GM18508 (cell line): ENCODE results near the gene PCYOX1L.

Experiments
- ATAC-seq: cut with Tn5 transposase; IDR thresholded peaks from one replicate; pipeline ENCODE4 v1.9.1; 2021; ENCODE audit warnings: moderate number of reproducible peaks; ENCODE audit not compliant: insufficient read depth, unreplicated experiment

Gene PCYOX1L

DNA sequence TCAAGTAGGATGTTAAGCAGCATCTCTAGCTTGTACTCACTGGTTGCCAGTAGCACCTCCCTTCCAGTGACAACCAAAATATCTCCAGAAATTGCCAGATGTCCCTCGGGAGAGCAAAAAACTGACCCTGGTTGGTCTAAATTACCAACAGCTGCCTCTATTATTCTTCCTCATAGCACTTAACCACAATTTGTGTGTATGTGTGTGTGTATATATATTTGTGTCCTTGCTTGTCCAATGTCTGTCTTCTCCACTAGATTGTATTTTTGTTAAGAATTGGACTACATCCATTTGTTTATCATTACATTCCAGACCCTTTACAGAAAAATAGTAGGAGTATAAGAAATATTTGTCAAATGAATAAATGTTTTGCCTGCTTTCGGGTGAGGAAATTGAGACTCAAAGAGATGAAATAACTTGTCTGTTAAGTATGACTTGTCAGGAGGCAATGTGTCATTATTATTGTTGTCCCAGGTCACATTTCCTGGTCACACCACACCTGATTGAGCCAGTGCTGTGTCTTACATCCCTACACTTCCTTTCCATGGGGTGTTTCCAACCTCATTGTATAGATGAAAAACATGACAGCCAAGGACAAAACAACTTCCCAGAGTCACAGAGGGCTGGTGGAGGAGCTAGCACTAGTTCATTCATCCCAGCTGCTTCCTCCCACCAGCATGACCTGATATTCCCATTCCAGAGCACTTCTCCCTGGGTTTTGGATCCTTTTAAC is 24.0 kb upstream of the PCYOX1L start:
- no peak for ATAC-seq

DNA sequence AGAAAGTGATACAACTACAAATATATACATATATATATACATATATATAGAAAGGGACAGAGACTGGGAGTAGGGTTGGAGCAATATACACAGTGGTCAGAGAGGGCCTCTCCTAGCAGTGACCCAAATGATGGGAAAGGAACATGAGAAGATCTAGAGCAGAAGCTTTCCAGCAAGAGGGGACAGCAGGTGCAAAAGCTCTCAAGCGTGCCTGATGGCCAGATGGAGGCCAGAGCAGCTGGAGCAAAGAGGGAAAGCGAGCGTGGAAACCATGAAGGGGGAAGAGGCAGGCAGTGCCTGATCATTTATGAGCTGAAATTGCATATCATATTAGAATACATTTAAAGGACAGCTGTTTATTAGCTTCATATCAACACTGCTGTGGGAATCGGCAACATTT is 20.1 kb upstream of the PCYOX1L start:
- ATAC-seq, result no peak

DNA sequence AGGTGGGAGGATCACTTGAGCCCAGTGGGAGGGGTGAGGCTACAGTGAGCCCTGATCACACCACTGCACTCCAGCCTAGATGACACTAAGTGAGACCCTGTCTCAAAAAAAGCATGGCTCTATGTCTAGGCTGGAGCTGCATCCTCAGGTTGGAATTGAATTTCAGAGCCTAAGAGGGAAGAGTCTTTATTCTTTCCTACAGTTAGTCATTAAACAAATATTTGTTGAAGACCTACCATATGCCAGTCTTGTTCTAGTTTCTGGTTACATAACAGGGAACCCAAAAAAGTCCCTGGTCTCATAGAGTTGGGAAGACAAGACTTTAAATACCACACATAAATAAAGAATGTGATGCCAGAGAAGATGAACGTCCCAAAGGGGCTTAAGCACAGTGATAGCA is 19.5 kb upstream of the PCYOX1L start:
- ATAC-seq, result no peak

DNA sequence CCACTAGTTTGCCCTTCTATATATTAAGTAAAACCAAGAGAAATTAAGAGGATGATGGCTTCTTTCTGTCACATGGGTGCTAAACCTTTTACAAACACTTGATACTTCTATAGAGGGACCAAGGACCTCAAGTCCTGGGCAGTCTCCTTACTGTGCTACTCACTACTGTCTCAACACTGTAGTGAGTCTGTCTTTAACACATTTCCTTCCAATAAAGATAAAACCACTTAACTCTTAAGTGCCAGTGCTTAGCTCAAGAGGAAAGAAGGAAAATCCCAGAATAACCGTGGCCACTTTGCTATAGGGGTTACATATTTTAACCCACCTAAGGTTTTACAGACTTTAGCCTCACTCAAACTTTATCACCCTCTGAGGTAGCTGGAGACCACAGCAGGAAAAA is 16.9 kb upstream of the PCYOX1L start:
- no peak for ATAC-seq

DNA sequence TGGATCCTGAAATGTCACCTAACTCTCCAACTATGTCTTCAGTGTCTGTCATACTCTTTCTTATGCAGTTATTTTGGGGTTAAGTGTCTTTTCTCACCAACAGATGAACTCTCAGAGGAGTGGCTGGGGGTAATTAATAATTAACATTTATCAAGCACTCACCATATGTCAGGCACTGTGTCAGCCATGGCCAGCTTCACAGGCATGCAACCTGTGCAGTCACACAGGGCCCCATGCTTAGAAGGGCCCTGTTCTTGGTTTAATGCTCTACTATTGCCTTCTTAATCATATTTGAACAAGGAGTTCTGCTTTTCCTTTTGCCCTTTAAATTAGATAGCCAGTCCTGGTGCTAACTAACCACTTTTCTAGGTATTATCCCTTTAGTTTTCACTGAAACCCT is 16.0 kb upstream of the PCYOX1L start:
- ATAC-seq, result no peak

DNA sequence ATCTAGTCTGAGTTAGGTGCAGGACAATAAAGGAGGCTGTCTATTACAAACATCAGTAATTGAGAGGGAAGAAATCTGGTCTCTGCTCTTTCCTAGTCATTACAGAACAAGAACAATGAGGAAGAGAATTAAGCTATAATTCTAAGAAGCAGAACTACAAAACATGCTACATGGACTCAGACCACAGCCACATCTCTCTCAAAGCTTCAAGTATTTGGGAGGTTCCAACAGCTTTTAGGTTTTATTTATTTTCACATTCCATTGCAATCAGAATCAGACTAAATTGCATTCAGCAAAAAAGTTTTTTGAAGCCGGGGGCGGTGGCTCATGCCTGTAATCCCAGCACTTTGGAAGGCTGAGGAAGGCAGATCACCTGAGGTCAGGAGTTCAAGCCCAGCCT is 13.7 kb upstream of the PCYOX1L start:
- no peak for ATAC-seq

DNA sequence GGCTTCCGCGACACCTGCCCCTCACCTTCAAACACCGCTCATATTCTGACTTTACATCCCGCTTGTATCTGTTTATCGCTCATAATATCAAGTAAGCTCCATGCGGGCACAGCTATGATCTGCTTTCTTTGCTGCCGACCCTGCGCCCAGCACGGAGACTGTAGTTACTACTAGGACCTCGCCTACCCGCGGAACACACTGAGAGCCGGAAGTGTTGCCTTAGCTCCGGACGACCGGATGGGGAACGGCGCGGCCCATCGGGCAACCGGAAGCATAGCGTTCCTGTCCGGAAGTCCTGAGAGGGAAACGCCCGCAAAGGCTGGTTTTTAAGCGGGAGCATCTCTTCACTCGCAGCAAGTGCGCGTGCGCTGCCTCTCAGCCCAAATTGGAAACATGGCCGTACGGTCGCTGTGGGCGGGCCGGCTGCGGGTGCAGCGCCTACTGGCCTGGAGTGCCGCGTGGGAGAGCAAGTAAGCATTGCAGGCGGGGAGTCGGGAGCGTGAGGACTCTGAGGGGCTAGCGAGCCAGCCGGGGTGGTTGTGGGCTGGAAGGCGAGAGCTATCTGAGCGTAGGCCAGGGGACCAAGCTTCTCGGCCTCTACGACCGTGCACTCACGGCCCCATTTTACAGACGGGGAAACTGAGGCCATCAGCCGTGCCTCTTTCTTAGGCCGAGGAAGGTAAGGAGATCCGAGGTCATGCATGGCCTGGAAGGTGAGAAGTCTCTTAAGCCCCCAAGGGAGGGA is 12.5 kb upstream of the PCYOX1L start, which contains the start of gene GRPEL2:
TSS of gene GRPEL2 (plus strand) at position 353 of the 745 bp plus-strand sequence. CDS start at position 394, 41 bp downstream.
- peak; percentile 79 for ATAC-seq

DNA sequence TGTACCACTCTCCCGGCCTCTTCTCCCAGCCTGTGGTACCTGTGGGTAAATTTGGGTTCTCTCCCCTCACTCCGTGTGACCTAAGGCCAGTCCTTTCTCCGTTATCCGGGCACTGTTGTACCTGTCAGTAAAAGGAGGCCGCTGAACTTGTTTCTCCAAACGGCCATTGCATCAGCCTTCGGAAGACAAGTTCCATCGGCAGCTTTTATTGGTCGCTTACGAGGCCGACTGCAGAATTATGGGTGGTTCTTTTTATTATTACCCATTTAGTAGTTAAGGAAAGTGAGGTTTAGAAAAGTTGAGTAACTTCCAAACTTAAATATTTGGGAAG is 12.0 kb upstream of the PCYOX1L start:
- ATAC-seq, result no peak

DNA sequence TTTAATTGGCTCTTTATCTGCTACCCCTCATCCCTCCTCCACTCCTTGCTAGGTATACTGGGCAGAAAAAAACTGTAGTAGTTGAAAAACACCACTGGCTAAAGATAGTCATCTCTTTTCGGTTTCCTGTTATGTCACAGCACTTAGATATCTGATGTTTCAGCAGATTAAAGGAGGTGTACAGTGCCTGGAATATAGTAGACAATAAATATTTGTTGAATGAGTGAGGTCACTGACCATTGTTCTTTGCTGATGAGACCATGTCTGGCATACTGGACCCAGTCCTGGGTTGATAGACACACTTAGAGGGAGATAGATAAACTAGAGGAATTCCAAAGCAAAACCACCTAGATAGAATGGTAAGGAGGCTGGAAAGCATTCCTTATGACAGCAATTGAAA is 9.3 kb upstream of the PCYOX1L start:
- ATAC-seq, result no peak

DNA sequence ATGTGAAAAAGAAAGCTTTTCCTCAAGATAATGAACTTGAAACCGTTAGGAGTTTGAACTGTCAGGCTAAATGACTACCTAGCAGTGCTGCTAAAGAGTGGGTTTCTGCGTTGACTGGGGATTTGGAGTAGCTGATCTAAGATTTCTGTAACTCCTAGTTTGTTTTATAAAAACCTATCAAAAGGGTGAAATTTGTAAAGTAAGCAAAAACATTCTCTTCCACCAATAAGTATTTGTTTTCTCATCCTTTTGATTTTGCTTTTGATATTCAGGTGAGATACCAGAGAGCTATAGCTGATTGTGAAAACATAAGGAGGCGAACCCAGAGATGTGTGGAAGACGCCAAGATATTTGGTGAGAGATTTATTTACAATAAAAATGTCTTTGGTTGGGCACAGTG is 8.5 kb upstream of the PCYOX1L start:
- ATAC-seq, result no peak

DNA sequence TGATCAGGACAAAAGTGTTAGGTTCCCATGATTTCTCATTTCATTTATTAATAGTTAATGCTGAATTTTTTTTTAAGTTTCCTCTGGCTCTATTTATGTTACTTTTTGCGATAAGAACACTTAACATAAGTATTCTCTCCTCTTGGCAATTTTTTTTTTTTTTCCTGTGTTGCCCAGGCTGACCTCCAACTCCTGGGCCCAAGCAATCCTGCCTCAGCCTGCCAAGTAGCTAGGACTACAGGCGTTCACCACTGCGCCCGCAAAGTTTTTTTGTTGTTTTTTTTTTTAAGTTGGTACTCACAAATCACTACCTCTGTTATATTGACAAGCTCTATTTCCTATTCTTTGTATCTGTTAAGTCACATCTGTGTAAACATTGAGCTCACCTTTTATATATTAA is 5.7 kb upstream of the PCYOX1L start:
- no peak for ATAC-seq

DNA sequence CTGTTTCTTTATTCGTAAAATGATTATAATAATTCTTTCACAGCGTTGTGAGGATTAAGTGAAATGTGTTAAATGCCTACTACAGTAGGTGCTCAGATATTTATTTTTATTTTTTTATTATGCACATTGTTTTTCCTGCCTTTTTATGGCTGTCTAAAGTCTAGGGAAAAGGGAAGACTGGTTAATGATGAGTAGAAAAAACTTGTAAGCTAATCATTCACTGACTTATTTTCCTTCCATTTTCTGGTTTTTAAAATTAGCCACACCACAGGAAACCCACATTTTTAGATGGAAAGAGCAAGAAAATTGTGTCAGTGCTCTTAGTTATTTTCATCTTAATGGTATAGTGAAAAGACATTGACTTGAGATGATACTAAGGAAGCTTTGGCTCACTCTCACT is 3.9 kb upstream of the PCYOX1L start:
- no peak for ATAC-seq

DNA sequence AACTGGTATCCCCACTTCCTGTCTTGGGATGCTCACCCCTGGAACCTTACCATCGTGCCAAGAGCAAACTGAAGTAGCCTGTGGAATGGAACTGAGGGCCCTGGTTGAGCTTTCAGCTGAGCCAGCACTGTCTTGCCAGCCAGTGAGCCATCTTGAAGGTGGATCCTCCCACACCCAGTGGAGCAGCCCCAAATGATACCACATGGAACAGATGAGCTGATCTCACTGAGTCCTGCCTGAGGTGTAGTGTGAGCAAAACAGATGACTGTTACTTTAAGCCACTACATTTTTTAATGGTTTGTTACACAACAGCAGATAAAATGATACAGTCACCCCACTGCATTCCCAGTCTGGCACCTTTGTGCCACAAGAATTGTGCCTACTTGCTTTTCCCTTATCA is 2.2 kb upstream of the PCYOX1L start:
- ATAC-seq, result no peak

DNA sequence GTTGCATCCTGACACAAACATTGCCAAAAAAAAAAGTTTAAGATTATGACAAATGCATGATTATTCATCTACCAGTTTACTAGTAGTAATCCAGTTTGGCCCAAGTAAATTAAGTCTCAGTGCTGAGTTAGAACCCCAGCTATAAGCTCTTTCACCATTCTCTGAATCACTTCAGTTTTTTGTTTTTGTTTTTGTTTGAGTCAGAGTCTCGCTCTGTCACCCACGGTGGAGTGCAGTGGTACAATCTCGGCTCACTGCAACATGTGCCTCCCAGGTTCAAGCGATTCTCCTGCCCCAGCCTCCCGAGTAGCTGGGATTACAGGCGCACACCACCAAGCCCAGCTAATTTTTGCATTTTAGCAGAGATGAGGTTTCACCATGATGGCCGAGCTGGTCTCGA is 1.5 kb upstream of the PCYOX1L start:
- no peak for ATAC-seq

DNA sequence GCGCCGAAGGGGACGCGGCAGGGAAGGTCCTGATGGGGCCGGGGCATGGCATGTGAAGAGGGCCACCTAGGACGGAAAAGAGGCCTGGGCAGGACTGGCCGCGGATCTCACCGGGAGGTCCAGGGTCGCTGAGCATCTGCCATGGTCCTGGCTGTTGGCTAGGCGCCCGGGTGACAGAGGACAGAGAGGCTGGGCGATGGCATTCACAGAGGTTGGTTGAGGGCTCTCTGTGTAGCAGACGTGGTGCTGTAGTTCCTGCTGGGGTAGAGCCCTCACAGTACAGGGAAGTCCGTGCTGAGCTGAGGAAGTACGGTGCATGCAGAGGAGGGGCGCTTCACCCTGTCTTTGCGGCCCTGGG is 427 bp downstream of the PCYOX1L start:
- ATAC-seq, result no peak

DNA sequence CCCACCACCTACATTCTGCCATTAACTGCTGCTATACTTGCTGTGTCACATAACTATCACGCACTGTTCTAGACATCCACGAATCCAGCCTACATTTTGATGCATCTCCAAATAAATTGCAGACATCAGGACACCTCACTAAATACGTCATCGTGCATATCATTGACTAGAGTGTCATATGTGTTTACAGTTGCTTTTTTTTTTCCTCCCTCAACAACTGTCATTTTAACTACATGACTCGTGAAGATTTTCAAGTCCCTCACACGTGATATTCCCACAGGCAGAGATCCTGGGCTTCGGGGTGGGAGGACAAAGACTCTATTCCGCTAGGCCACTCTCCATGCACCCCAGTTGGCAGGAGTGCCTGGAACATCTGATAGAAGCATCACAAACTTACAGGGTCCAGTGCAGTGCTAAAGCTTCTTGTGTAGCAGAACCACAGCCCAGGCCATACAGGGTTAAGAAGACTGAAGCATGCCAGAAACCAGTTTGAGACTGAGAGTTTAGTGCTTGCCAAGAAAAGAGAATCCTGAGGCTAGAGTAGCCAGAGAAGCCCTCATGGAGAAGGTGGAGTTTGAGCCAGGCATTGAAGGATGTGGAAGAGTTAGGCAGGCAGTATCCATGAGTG is 1.1 kb downstream of the PCYOX1L start:
- ATAC-seq, result no peak

DNA sequence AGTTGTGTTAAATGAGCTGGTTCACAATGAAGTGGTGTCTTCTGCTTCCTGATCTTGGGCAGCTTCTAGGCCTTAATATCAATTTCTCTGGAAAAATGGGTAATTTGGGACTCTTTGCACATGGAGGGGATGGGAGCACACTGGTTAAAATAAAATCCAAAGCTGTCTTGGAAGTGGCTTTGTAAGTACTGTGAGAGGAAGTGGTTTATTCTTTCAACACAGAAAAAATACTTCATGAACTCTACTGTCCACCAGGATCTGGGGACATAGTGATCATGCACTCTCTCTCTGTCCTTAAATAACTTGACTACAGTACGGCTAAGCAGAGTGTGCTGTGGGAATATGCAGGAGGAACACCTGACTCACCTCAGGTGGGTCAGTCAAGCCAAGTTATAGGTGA is 2.4 kb downstream of the PCYOX1L start:
- ATAC-seq, result no peak

DNA sequence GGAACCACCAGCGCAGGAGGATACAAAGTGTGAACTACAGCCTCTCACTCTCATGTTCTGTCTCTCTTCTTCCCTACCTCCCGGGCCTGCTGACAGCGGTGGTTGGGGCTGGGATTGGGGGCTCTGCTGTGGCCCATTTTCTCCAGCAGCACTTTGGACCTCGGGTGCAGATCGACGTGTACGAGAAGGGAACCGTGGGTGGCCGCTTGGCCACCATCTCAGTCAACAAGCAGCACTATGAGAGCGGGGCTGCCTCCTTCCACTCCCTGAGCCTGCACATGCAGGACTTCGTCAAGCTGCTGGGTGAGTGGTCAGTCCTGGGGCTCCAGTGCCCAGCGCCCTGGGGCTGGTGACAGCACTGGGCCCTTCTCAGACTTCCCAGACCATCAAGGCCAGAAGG is 4.7 kb downstream of the PCYOX1L start:
- no peak for ATAC-seq

DNA sequence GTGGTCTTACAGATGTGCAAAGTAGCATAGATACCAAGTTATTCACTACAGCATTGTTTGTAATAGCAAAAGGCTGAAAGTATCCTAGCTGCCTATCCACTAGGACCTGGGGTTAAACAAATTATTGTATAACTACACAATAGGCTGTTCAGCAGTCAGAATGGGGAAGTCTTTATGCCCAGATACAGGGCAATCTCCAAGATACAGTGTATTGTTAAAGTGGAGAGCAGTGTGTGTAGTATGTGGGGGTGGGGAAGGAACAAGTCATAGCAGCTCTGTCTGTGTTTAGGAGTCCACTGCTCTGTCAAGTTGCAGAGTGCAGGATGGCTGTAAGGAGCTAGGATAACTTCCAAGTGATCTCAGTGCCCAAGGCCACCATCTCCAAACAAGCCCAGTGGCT is 5.5 kb downstream of the PCYOX1L start:
- ATAC-seq, result no peak

DNA sequence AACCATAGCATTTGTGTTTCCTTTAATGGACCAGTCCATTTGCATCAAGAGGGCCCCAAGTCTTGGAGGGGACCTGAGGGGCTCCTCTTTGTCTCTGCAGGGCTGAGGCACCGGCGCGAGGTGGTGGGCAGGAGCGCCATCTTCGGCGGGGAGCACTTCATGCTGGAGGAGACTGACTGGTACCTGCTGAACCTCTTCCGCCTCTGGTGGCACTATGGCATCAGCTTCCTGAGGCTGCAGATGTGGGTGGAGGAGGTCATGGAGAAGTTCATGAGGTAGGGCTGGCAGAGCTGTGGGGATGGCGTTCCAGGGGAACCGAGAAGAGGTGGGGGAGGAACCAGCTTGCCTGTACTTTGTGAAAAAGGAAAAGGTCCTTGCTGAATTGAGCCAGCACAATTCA is 6.1 kb downstream of the PCYOX1L start:
- no peak for ATAC-seq

DNA sequence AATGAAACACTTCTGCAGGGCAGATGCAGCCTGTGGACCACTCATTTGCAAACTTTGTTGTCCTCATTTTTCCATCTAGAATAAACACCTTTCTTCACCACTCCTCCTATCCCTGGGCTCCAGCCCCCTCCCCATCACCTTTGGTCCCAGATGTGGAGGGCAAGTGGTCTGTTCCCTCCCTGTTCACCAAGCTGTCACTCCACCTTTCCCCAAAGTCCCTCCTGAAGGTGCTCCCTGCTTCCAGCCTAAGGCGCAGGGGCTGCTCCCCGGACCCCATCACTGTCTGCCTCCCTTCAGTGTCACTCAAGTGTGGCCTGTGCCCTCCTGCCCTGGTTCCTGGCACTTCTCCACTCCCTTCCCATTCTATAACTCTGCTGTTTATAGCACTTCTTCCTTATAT is 6.9 kb downstream of the PCYOX1L start:
- no peak for ATAC-seq

DNA sequence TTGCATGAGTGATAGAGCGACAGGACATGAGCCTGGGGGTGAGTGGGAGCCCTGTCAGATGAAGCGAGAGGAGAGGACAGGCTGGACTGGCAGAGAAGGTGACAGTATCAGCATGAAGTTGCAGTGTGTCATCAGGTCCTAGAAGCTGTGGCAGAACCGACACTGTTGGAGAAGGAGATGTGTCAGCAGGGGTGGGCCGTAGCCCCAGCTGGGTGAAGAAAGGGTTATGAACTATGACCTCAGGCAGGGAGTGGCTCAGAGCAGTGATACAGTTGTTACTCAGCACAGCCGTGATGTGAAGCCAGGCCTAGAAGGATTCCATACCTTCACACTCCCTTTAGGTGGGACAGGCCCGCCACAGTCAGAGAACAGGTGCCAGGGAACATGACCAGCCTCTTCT is 7.6 kb downstream of the PCYOX1L start:
- no peak for ATAC-seq
